AG08396 (cell line): ENCODE measurements around the gene SPATS2.

ENCODE experiments used
- DNase-seq: peaks from one replicate; pipeline ENCODE4 v3.0.0; 2012; ENCODE audit warnings: low spot score, mixed read lengths

The SPATS2 gene

DNA sequence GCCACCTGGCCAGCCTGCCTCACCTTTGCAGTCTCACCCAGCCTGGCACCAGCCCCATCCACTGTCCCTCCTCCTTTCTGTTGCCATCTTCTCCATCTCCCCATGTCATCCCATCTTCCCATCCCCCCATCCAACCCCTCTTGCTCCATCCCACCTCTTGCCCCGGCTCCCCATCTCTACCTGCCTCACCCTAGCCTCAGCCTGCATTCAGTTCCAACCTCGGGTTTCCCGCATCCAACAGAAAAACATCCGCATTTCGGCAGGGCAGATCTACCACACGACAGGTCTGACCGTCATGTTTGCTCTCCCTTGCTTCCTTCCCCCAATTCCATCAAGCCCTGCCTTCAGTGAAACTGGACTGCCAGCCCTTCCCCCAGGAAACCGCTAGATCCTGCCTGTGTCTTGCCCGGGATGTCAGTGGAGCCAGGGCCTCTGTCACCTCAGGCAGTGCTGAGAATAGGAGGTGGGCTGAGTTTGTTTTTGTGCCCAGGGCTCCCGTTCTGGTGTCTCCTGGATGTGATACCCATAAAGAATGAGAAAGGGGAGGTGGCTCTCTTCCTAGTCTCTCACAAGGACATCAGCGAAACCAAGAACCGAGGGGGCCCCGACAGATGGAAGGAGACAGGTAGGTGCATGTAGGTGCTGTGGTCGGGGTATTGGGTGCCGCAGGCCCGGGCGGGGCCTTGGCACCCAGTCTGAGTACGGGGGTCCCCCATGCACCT, 174.0 kb downstream of the SPATS2 start:
- no peak for DNase-seq

GRCh38 chr12:49541911-49542505, 174.7 kb downstream of the SPATS2 start:
- DNase-seq = no peak

DNA sequence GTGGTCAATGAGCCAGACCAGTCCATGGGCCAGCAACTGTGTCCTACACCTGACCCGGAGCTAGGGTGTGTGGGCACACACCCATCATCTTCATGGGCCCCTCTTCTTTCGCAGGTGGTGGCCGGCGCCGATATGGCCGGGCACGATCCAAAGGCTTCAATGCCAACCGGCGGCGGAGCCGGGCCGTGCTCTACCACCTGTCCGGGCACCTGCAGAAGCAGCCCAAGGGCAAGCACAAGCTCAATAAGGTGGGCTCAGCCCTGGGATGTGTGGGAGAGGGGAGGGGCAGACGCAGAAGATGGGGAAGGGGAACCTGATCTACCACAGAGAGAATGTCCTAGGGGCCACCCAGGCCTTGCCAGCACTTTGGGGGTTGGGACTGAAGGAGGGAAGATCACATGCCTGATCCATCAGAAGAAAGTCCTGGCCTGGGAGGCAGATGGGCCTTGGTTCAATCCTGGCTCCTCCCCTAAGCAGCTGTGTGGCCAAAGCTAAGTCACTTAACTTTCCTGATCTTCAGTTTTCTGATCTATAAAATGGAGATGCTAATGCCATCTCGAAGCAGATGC, 175.4 kb downstream of the SPATS2 start:
- no peak for DNase-seq

- DNase-seq = no peak
Measured at GRCh38 chr12:49543221-49543913, 176.1 kb downstream of the SPATS2 start.

DNA sequence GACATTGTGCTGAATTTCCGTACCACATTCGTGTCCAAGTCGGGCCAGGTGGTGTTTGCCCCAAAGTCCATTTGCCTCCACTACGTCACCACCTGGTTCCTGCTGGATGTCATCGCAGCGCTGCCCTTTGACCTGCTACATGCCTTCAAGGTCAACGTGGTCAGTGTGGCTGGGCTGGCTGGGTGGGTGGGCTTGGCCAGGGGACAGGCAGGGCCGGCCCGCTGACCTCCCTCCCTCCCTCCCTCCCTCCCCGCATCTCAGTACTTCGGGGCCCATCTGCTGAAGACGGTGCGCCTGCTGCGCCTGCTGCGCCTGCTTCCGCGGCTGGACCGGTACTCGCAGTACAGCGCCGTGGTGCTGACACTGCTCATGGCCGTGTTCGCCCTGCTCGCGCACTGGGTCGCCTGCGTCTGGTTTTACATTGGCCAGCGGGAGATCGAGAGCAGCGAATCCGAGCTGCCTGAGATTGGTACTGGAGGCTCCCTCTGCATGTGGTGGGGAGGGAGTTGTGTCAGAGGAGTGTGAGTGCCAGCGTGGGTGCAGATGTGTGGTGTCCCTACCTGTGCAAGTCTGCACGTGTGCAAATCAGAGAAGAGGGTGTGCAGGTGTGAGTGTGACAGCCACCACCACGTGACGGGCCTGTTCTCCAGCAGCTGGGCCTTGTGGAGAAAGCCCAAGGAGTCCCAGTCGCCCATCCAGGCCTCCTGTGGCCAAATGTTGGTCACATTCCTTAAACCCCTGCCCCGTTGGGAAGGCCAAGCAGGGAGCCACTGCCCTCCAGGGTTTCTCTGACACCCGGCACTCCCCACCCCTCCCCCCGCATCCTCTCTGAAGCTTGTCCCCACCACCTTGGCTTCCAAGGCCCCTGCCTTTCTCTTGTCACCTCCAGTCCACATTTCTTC, 176.9 kb downstream of the SPATS2 start:
- DNase-seq = no peak

DNA sequence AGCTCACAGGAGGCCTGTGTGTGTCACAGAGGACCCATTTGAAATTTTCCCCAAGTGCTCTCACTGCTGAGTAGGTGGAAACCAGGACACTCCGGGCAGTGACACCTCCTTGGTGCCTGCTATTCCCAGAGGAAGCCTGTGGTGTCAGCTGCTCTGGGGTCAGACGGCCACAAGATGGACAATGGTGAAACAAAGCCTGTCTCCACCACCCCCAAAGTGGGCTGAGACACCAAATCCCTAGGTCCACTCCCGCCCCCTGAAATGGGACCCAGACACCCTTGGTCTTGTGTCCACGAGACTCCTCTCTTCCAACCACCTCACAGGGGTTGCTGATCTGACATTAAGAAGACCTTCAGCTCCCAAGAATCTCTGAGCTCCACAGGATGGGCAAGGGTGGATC, 178.6 kb downstream of the SPATS2 start:
- no peak for DNase-seq

- DNase-seq = no peak
Measured at GRCh38 chr12:49546481-49546880, 179.2 kb downstream of the SPATS2 start.

DNA sequence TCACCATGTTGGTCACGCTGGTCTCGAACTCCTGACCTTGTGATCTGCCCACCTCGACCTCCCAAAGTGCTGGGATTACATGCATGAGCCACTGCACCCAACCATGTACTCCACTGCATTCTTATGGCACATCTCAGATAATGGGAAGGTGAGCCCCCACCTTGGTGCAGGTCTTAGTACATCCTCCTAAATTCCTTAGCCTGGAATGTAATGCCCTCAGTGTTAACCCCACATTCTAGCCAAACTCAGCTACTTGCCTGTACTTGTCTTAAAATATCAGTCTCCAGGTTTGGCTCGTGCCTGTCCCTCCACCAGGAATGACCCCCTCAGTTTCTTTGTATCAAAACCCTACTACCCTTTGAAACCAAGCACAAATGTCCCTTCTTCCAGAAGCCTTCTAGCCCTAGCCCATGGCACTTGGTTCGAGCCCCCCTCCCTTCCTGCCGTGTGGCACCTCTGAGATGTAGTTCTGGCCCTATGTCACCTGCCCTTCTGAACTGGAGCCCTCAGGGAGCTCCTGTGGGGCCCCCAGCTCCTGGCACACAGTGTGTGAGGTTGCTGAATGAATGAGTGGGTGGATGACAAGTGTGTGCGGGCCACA, 179.9 kb downstream of the SPATS2 start:
- no peak for DNase-seq

GRCh38 chr12:49548481-49548821, 181.2 kb downstream of the SPATS2 start:
- no peak for DNase-seq

DNA sequence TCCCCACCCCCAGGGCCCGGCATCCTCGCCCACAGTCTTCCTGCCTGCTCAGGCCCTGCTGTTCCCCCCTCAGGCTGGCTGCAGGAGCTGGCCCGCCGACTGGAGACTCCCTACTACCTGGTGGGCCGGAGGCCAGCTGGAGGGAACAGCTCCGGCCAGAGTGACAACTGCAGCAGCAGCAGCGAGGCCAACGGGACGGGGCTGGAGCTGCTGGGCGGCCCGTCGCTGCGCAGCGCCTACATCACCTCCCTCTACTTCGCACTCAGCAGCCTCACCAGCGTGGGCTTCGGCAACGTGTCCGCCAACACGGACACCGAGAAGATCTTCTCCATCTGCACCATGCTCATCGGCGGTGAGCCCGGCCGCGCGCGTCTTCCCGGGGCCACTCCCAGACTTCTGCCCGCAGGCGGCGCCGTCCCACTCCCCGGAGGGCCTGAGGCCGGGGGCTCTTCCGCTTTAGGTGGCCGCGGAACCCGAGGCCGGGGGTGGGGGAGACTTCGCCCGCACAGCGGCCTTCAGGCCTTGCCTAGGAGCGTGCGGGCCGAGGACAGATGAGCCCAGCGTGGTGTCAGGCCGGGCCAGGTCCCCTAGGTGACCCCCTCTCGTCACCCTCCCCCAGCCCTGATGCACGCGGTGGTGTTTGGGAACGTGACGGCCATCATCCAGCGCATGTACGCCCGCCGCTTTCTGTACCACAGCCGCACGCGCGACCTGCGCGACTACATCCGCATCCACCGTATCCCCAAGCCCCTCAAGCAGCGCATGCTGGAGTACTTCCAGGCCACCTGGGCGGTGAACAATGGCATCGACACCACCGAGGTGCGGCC, 181.8 kb downstream of the SPATS2 start:
- no peak for DNase-seq

DNA sequence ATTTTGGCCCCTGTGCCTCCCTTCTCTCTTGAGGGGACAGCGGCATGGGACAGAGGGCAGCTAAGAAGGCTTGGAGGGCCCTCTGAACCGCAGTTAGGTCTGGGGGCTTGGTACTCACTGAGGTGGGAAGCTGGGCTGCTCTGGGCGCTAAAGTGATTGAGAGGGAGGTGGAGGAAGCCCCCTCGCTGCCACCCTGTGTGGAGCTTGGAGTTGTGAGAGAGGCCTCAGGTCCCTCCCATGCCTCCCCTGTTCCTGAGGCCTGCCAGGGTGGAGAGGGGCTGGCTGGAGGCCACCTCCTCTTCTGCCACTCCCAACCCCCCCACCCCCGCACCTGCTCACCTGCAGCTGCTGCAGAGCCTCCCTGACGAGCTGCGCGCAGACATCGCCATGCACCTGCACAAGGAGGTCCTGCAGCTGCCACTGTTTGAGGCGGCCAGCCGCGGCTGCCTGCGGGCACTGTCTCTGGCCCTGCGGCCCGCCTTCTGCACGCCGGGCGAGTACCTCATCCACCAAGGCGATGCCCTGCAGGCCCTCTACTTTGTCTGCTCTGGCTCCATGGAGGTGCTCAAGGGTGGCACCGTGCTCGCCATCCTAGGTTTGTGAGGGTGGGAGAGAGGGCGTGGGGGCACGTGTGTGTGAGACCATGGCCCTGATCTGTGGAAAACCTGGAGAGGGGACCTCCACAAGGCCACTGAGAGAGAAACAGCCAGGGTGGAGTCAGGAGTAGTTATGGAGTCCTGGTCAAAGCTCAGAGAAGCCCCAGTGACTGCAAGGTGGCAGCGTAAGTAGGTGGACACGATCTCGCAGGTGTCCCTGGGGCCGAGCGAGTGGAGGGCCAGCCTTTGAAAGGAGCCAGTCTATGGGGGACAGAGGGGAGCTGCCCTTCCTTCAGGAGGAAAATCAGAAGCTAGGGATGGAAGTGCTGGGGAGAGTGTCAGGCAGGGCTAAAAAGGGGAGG, 182.8 kb downstream of the SPATS2 start:
- no peak for DNase-seq

- DNase-seq = no peak
Measured at GRCh38 chr12:49550693-49551252, 183.5 kb downstream of the SPATS2 start.

- DNase-seq = no peak
Measured at GRCh38 chr12:49552014-49552413, 184.8 kb downstream of the SPATS2 start.

- DNase-seq = no peak
Measured at GRCh38 chr12:49552425-49552824, 185.2 kb downstream of the SPATS2 start.

GRCh38 chr12:49552899-49553298, 185.6 kb downstream of the SPATS2 start:
- no peak for DNase-seq

- DNase-seq = no peak
Measured at GRCh38 chr12:49553512-49554088, 186.3 kb downstream of the SPATS2 start.

DNA sequence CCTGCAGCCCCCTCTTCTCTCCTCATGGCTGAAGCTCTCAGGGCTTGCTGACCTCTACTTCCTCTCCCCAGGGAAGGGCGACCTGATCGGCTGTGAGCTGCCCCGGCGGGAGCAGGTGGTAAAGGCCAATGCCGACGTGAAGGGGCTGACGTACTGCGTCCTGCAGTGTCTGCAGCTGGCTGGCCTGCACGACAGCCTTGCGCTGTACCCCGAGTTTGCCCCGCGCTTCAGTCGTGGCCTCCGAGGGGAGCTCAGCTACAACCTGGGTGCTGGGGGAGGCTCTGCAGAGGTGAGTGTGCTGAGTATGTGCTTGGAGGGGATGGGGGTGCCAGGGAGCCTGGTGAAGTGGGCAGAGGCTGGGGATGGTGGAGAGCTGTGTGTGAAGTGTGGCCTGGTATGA, 187.0 kb downstream of the SPATS2 start:
- DNase-seq = no peak

GRCh38 chr12:49555631-49556390, 188.5 kb downstream of the SPATS2 start:
- DNase-seq = no peak
